Pancreas (tissue), 10 donors: Measurements from ENCODE around the gene NKD2. TPM values are rescaled to one million over a fixed set of nuclear protein-coding genes. Genes with fewer than 3 reads are reported as not detected.

Experiments
- ATAC-seq, 4 donors: fragments of 200-7000 bp; cut with Tn5 transposase; one replicate each; pipeline versions ENCODE4 v1.8.0 to v1.9.1; 2020; ENCODE audit warnings: mild to moderate bottlenecking in 4 of 4, moderate library complexity in 4 of 4
- DNase-seq, 6 donors: peaks; one replicate each; pipeline ENCODE4 v3.0.0-alpha.2; 2020
- FAIRE-seq: peaks from 2 replicates; lab custom pipeline; 2012; peaks lifted over from hg19 to GRCh38; lab: Jason Lieb, UNC
- H3K27ac ChIP-seq, 4 donors: fragments of 200-600 bp; sonication (generic); 1 replicate in 3 of 4; 2 replicates in 1 of 4; pipeline versions ENCODE4 v1.5.0 to v1.8.0; 2020
- H3K27me3 ChIP-seq, 4 donors: fragments of 200-600 bp; one replicate each; pipeline ENCODE4 v1.8.0; 2021
- H3K36me3 ChIP-seq, 3 donors: fragments of 200-600 bp; sonication (generic) in 1 of 3; one replicate each; pipeline versions ENCODE4 v1.5.0 to v1.8.0; 2020 to 2021
- H3K4me1 ChIP-seq, 3 donors: fragments of 200-600 bp; one replicate each; pipeline ENCODE4 v1.8.0; 2021
- H3K4me3 ChIP-seq, 4 donors: fragments of 200-600 bp; sonication (generic) in 2 of 4; one replicate each; pipeline versions ENCODE4 v1.5.0 to v1.8.0; 2020 to 2021
- H3K9me3 ChIP-seq, 4 donors: fragments of 200-600 bp; one replicate each; pipeline ENCODE4 v1.8.0; 2021
- WGBS, 2 donors: extraction: QIAGEN DNeasy Blood & Tissue Kit; methylation state at CpG; one replicate each; pipeline ENCODE4 v1.1.7; 2013; 5-methylcytosine and 5-hydroxymethylcytosine counted together
- intact Hi-C, 3 donors: fragments of 100-400 bp; cut with DNase I; formaldehyde crosslinking; loops; one replicate each; pipeline versions ENCODE4 v1.11.1 to v1.14.2; 2022
- polyA plus RNA-seq, 2 donors: library from polyadenylated mRNA; stranded (reverse); fragments of 200-250 nt; gene quantifications; one replicate each; pipeline ENCODE4 v1.2.3, GENCODE V29; 2013
- total RNA-seq, 6 donors: library from RNA; stranded (reverse); fragmentation: NEBNext Ultra II Directional in 4 of 6; extraction: Animal tissue kit (Norgen Biotek cat#: 25700) in 4 of 6; gene quantifications; one replicate each; pipeline versions ENCODE4 v1.2.1 to v1.2.4, GENCODE V29; 2021 to 2023
- TF ChIP-seq, protein P1 (sequence below), 4 donors: fragments of 200-600 bp; sonication (generic) in 3 of 4; IDR thresholded peaks; one replicate each; pipeline versions ENCODE4 v1.5.0 to v1.8.0; 2021; ENCODE audit warnings: antibody characterized with exemption in 4 of 4
- donor health status: healthy with polysubstance abuse.
- donor health status: DM: no; HTN: no; CAD: no; lungs with moderate emphysema.
- donor health status: DM: no; HTN: no; CAD: no.
- donor health status: control.
- donor health status: control.
- donor health status: Bipolar disorder and iron deficiency.
- donor health status: DM: yes; HTN: yes; CAD: no.
- donor health status: DM: no; HTN: no; CAD: no.
- donor health status: DM: no; HTN: no; CAD: no.
- donor health status: DM: yes; HTN: yes; CAD: no.

Gene NKD2
- total and polyA plus RNA-seq, 8 donors: 1.8 to 18.6 (median 4.3) TPM

DNA sequence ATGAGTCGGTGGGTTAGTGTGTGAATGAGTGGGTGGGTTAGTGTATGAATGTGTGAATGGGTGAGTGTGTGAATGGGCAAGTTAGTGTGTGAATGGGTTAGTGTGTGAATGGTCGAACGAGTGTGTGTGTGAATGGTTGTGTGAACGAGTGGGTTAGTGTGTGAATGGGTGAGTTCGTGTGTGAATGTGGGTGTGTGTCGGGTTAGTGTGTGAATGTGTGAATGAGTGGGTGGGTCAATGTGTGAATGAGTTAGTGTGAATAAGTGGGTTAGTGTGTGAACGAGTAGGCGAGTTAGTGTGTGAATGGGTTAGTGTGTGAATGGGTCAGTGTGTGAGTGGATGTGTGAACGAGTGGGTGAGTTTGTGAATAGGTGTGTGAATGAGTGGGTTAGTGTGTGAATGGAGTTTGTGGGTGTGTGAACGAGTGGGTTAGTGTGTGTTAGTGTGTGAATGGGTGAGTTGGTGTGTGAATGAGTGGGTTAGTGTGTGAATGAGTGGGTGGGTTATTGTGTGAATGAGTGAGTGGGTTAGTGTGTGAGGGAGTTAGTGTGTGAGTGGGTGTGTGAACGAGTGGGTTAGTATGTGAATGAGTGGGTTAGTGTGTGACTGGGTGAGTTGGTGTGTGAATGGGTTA lies 38.8 kb downstream of the NKD2 start:
- DNase-seq (no peak), FAIRE-seq (no peak), ATAC-seq (no peak)
- no peaks in the 10 kb centered on the region for H3K27me3 ChIP-seq
- TF ChIP-seq, protein P1, sequence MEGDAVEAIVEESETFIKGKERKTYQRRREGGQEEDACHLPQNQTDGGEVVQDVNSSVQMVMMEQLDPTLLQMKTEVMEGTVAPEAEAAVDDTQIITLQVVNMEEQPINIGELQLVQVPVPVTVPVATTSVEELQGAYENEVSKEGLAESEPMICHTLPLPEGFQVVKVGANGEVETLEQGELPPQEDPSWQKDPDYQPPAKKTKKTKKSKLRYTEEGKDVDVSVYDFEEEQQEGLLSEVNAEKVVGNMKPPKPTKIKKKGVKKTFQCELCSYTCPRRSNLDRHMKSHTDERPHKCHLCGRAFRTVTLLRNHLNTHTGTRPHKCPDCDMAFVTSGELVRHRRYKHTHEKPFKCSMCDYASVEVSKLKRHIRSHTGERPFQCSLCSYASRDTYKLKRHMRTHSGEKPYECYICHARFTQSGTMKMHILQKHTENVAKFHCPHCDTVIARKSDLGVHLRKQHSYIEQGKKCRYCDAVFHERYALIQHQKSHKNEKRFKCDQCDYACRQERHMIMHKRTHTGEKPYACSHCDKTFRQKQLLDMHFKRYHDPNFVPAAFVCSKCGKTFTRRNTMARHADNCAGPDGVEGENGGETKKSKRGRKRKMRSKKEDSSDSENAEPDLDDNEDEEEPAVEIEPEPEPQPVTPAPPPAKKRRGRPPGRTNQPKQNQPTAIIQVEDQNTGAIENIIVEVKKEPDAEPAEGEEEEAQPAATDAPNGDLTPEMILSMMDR (IDR thresholded peaks at IDR 0.05): no peak
- intact Hi-C loops: no loop called here
- H3K9me3 ChIP-seq: no peaks in the 10 kb centered on the region
- H3K4me1 ChIP-seq: no peaks in the 10 kb centered on the region
- H3K36me3 ChIP-seq: peaks cover 0 to 10% (median 0%) of the 10 kb centered on the region in 3 donors
- H3K27ac ChIP-seq: no peak overlapping the region
- H3K4me3 ChIP-seq: no peak overlapping the region
- WGBS, 2 donors: 75 to 84% methylated on average over 11 of the region's 11 CpGs

DNA sequence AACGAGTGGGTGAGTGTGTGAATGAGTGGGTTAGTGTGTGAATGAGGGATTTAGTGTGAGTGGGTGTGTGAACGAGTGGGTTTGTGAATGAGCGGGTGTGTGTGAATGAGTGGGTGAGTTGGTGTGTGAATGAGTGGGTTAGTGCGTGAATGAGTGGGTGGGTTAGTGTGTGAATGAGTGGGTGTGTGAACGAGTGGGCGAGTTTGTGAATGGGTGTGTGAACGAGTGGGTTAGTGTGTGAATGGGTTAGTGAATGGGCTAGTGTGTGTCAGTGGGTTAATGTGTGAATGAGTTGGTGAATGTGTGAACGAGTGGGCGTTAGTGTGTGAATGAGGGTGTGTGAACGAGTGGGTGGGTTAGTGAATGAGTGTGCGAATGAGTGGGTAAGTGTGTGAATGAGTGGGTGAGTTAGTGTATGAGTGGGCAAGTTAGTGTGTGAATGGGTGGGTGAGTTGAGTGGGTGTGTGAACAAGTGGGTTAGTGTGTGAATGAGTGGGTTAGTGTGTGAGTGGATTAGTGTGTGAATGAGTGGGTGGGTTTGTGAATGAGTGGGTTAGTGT lies 39.6 kb downstream of the NKD2 start:
- Histone ChIP-seq H3K4me1 (no peaks in the 10 kb centered on the region), H3K27me3 (no peaks in the 10 kb centered on the region), H3K27ac (no peak overlapping the region), H3K4me3 (no peak overlapping the region), H3K9me3 (no peaks in the 10 kb centered on the region), H3K36me3 (peaks cover 0 to 18% (median 3%) of the 10 kb centered on the region in 3 donors)
- TF ChIP-seq, protein P1 (IDR thresholded peaks at IDR 0.05): no peak
- FAIRE-seq (no peak), DNase-seq (no peak), ATAC-seq (no peak)
- WGBS, 2 donors: 73 to 79% methylated on average over 11 of the region's 11 CpGs
- intact Hi-C loops: no loop called here

DNA sequence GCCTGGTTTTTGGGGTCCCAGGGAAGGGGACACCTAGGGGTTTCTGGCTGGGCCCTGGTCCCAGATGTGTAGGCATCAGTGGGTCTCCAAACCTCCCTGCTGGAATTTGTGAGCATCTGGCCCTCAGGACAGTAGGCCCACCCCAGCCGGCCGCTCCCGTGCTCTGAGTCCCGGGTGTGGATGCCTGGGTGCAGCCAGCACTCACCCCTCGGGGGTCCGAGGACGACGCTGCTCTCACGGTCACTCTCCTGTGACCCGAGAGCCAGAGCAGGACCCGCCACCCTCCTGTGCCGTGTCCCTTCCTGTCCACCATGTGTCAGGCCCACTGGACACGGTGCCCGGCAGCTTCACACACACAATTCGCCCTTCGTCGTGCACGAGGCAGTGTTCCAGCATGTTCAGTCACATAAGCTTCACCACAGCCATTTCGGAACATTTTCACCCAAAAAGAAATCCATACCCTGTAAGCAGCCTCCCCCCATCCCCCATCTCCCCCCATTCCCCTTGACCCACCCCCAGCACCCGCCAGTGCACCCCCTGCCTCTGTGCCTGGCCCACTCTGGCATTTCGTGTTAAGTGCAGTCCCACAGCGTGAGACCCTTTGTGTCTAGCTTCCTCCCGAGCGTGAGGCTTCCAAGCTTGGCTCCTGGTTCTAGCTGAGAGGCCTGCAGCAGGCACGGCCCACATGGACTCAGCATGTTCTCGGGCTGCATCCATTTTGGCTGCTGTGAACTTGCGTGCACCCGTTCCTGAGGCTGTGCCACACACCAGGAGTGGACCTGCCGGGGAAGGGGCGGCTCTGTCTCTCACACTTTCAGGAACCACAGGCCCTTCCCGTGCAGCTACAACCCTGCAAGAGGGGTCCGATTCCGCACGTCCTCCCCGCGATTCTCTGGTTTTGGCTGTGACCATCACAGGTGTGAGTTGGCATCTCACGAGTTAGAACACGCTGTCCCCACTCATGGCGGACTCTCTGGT lies 40.5 kb downstream of the NKD2 start:
- H3K4me3 ChIP-seq: no peak overlapping the region
- TF ChIP-seq, protein P1 (IDR thresholded peaks at IDR 0.05): no peak
- FAIRE-seq: no peak
- ATAC-seq: peak in 2 of 4 donors; percentile 11 to 18
- intact Hi-C loops: no loop called here
- no peaks in the 10 kb centered on the region for H3K4me1 ChIP-seq
- H3K36me3 ChIP-seq: peaks cover 0 to 21% (median 4%) of the 10 kb centered on the region in 3 donors
- 74 to 83% methylated on average over 39 of the region's 39 CpGs for WGBS, 2 donors
- peak in 3 of 6 donors; percentile 26 to 67 (median 56) for DNase-seq
- H3K9me3 ChIP-seq: no peaks in the 10 kb centered on the region
- H3K27me3 ChIP-seq: no peaks in the 10 kb centered on the region
- H3K27ac ChIP-seq: no peak overlapping the region

DNA sequence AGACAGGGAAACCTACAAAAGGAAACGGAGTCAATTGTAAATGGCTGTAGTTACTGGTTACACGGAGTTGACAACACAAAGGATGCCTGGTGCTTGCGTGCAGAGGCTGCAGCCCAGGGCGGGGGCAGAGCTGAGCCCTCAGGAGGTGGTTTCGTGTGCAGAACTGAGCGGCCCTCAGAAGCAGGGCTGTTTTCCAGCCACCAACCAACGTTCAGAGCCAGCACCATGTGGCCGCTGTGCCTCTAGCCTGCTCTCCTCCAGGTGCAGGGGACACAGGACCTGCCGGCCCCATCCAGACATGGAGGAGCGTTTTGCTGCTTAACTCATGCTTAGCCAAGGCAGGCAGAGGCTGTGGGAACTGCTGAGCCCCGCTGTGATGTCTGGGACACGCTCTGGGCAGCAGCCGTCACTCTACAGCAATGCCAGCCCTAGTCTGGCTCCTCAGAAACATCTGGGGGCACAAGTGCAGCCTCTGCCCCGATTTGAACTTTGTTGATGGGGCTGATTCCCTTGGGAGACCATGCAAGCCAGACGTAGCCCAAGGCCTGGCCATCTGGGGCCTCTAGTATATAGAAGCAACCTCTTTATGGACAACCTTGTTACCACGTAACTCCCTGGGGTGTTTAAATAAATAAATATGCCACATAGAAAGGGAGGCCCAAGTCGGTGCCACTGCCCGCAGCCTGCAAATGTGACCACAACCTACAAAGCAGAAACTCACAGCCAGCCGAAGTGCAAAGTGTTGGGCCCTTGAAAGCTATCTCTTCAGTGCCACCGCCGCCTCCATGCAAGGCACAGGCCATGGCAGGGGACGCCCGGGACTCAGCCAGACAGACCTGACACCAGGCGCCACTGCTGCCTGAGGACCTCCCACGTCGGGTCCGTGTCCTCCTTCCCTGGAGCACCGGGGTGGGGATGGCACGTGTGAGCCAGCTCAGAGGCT lies 42.1 kb downstream of the NKD2 start:
- peaks cover 0 to 22% (median 4%) of the 10 kb centered on the region in 3 donors for H3K36me3 ChIP-seq
- DNase-seq: peak in 2 of 6 donors; percentile 19 to 72
- ATAC-seq: no peak
- no peak overlapping the region for H3K4me3 ChIP-seq
- H3K27me3 ChIP-seq: no peaks in the 10 kb centered on the region
- no peaks in the 10 kb centered on the region for H3K9me3 ChIP-seq
- WGBS, 2 donors: 86 to 87% methylated on average over 29 of the region's 29 CpGs
- TF ChIP-seq, protein P1 (IDR thresholded peaks at IDR 0.05): no peak
- no peak for FAIRE-seq
- intact Hi-C loops: no loop called here
- no peaks in the 10 kb centered on the region for H3K4me1 ChIP-seq
- no peak overlapping the region for H3K27ac ChIP-seq
